Measurements from ENCODE around the gene DIPK1A. TPM values are rescaled to one million over a fixed set of nuclear protein-coding genes. Genes with fewer than 3 reads are reported as not detected.

Gene DIPK1A
- total RNA-seq, 2 donors from 2014 or later = 10.8 to 18.3 TPM

DNA sequence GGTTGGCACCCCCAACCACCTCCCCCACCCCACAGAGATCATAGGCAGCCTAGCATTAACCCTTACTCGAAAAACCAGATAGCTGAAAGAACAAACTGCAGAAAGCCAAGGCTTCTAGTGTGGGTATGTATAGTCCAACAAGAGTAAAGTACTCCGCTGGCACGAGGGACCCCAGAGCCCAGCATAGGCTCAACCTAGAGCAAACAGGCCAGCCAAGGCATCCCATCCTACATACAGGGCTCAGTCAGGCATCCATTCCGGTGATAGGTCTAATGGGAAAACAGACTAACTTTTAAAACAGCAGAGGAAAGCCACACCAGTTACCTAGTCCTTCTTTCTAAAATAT, 17.8 kb downstream of the DIPK1A start:
- H3K27me3 ChIP-seq (replicated peaks; ENCODE audit: insufficient read depth) = no peaks in the 10 kb centered on the region
- DNase-seq (ENCODE audit: low spot score) = no peak
- no peak for ATAC-seq (ENCODE audit: insufficient number of reproducible peaks, low FRiP score, low read depth)
- H3K4me3 ChIP-seq = no peak overlapping the region
- no peaks in the 10 kb centered on the region for H3K9me3 ChIP-seq
- H3K27ac ChIP-seq = peak overlapping the region; percentile 46 to 73
- H3K36me3 ChIP-seq = no peaks in the 10 kb centered on the region
- H3K4me1 ChIP-seq (ENCODE audit: control insufficient read depth in 1 of 2, low read depth in 2 of 2) = peaks cover 30 to 68% of the 10 kb centered on the region in 2 donors
- TF ChIP-seq, protein P1, sequence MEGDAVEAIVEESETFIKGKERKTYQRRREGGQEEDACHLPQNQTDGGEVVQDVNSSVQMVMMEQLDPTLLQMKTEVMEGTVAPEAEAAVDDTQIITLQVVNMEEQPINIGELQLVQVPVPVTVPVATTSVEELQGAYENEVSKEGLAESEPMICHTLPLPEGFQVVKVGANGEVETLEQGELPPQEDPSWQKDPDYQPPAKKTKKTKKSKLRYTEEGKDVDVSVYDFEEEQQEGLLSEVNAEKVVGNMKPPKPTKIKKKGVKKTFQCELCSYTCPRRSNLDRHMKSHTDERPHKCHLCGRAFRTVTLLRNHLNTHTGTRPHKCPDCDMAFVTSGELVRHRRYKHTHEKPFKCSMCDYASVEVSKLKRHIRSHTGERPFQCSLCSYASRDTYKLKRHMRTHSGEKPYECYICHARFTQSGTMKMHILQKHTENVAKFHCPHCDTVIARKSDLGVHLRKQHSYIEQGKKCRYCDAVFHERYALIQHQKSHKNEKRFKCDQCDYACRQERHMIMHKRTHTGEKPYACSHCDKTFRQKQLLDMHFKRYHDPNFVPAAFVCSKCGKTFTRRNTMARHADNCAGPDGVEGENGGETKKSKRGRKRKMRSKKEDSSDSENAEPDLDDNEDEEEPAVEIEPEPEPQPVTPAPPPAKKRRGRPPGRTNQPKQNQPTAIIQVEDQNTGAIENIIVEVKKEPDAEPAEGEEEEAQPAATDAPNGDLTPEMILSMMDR (IDR thresholded peaks at IDR 0.05) = no peak

DNA sequence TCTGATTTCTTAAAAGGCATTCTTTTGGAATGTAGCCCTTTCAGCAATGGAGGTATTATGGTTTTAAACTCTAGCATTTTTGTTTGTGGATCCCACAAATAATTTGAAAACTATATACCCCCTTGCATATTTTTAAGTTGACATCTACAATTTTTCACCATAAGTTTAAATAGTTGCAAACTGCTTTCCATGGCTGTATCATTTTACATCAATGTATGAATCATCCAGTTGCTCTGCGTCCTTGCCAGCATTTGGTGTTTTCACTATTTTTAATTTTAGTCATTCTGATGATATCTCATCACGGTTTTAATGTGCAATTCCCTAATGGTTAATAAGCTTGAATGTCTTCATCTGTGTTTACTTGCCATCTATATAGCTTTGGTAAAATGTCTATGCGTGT, 20.7 kb downstream of the DIPK1A start:
- H3K36me3 ChIP-seq = no peaks in the 10 kb centered on the region
- DNase-seq (ENCODE audit: low spot score) = no peak
- H3K27ac ChIP-seq = peak overlapping the region in 1 of 2 donors; percentile 15
- H3K4me1 ChIP-seq (ENCODE audit: control insufficient read depth in 1 of 2, low read depth in 2 of 2) = peaks cover 34 to 84% of the 10 kb centered on the region in 2 donors
- no peak for ATAC-seq (ENCODE audit: insufficient number of reproducible peaks, low FRiP score, low read depth)
- H3K27me3 ChIP-seq (replicated peaks; ENCODE audit: insufficient read depth) = no peaks in the 10 kb centered on the region
- H3K9me3 ChIP-seq = no peaks in the 10 kb centered on the region
- H3K4me3 ChIP-seq = no peak overlapping the region
- TF ChIP-seq, protein P1 (IDR thresholded peaks at IDR 0.05) = no peak

DNA sequence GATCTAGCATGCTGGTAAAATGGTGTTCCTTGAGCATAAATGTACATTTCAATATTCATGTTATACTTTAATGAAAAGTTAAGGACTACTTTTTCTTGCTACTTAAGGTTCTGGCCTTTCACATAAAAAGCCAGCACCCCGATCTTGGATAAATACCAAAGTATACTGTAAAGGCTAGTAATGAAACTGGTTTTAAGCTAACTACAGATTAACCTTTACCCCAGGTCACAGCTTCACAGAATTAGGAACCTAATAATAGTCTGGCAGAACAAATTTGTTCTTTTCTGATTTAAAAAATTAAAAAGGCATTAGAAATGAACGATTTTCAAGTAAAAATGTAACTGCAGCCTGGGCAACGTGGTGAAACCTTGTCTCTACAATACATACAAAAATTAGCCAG, 23.5 kb downstream of the DIPK1A start:
- Histone ChIP-seq H3K27ac (no peak overlapping the region), H3K27me3 (replicated peaks; ENCODE audit: insufficient read depth) (no peaks in the 10 kb centered on the region), H3K4me1 (ENCODE audit: control insufficient read depth in 1 of 2, low read depth in 2 of 2) (peaks cover 35 to 79% of the 10 kb centered on the region in 2 donors), H3K9me3 (no peaks in the 10 kb centered on the region), H3K36me3 (no peaks in the 10 kb centered on the region), H3K4me3 (no peak overlapping the region)
- DNase-seq (ENCODE audit: low spot score) (no peak), ATAC-seq (ENCODE audit: insufficient number of reproducible peaks, low FRiP score, low read depth) (no peak)
- TF ChIP-seq, protein P1 (IDR thresholded peaks at IDR 0.05) = no peak

DNA sequence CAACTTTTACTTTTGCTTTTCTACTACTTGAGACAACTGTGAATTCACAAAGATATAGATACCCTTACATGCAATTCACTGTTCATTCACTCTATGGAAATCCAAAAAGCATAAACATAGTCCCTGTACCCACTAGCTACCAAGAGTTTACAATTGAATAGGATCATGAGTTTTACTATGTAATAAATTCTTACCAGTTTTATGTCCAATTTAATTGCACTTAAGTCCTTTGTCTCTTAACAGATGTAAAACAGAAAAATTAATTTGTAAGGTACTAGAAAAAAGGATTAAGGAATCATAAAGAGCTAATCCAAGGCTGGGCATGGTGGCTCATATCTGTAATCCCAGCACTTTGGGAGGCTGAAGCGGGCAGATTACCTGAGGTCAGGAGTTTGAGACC, 24.4 kb downstream of the DIPK1A start:
- peaks cover 35 to 72% of the 10 kb centered on the region in 2 donors for H3K4me1 ChIP-seq (ENCODE audit: control insufficient read depth in 1 of 2, low read depth in 2 of 2)
- H3K27ac ChIP-seq = no peak overlapping the region
- H3K9me3 ChIP-seq = no peaks in the 10 kb centered on the region

DNA sequence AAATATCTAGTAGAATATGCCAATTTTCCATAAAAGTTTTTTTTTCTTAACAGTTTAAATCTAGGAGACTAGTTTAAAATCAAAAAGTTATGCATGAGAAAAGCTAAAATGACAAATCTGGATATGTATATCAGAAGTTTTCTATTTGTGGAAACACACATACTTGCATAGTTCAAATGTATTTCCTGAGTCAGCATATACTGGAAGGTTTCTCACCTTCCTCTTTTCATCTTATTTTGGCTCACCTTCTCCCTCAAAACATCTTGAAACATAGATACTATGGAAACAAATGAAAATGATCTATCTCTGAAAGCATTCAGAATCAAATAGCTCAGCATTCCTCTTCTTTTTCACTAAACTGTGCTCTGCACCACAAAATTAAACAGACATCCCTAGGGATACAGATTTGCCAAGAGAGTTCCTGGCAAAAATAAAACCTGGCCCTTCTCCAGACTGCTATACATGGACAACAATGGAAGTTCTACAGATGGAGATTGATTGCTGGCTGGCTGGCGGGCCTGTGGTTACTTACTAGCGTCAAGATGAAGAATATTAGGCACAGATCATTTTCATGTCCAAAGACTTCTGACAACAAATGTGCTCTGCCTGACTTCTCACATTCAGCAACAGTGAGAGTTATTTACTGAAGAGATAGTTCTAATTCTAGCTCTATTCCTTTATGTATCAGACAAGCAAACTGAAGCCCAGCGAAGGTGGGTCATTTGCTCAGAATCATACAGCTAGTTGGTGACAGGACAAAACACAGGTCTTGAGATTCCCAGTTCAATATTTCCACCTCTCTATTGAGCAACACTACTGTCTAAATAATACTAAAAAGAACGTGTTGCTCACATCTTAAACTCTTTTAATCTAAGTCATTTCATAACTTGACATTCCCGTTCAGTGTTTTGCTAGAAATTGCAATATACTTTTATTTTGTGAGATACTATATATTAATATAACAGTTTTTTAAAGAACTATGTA, 26.6 kb downstream of the DIPK1A start:
- DNase-seq (ENCODE audit: low spot score) = no peak
- no peak for ATAC-seq (ENCODE audit: insufficient number of reproducible peaks, low FRiP score, low read depth)
- TF ChIP-seq, protein P1 (IDR thresholded peaks at IDR 0.05) = no peak
- no peaks in the 10 kb centered on the region for H3K27me3 ChIP-seq (replicated peaks; ENCODE audit: insufficient read depth)
- H3K9me3 ChIP-seq = no peaks in the 10 kb centered on the region
- no peaks in the 10 kb centered on the region for H3K36me3 ChIP-seq
- peak overlapping the region; percentile 52 for H3K4me3 ChIP-seq
- H3K4me1 ChIP-seq (ENCODE audit: control insufficient read depth in 1 of 2, low read depth in 2 of 2) = peaks cover 25 to 50% of the 10 kb centered on the region in 2 donors
- H3K27ac ChIP-seq = peak overlapping the region; percentile 7 to 48

More for the DNA sequence above, 24.4 kb downstream of the DIPK1A start:
- DNase-seq (ENCODE audit: low spot score) = no peak
- Histone ChIP-seq H3K4me3 (no peak overlapping the region), H3K27me3 (replicated peaks; ENCODE audit: insufficient read depth) (no peaks in the 10 kb centered on the region), H3K36me3 (no peaks in the 10 kb centered on the region)
- TF ChIP-seq, protein P1 (IDR thresholded peaks at IDR 0.05) = no peak
- no peak for ATAC-seq (ENCODE audit: insufficient number of reproducible peaks, low FRiP score, low read depth)

Data from thoracic aorta (tissue), 2 donors.